GM08714 (cell line): ENCODE results near the gene GFI1B.

Source experiments
- H3K4me3 ChIP-seq: fragments of 200-500 bp; sonication (Bioruptor generic); 2 replicates; pipeline ENCODE4 v1.5.1; 2014; ENCODE audit warnings: mild to moderate bottlenecking, low read length, inconsistent platforms
- ZNF274 ChIP-seq: IDR thresholded peaks from 2 replicates; pipeline ENCODE4 v1.6.1; 2012; ENCODE audit warnings: mild to moderate bottlenecking, low read depth, low read length

Gene GFI1B

DNA sequence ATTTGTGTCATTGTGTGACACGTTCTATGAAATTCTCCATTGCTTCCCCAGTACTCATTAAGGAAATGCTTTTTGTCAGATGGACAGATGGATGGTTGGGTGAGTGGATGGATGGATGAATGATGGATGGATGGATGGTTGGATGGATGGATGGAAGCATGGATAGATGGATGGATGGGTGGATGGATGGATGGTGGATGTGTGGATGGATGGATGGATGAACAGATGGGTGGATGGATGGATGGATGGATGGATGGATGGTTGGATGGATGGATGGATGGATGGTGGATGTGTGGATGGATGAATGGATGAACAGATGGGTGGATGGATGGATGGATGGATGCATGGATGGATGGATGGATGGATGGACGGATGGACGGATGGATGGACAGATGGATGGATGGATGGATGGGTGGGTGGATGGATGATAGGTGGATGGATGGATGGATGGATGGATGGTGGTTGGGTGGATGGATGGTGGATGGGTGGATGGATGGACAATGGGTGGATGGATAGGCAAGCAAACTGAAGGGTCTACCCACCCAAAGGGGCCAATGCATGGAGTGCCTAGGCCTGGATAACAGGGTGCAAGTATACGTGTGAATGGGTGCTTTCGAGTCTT, 28.3 kb downstream of the GFI1B start:
- no peak for TF ChIP-seq ZNF274
- H3K4me3 ChIP-seq: no peak overlapping the region

DNA sequence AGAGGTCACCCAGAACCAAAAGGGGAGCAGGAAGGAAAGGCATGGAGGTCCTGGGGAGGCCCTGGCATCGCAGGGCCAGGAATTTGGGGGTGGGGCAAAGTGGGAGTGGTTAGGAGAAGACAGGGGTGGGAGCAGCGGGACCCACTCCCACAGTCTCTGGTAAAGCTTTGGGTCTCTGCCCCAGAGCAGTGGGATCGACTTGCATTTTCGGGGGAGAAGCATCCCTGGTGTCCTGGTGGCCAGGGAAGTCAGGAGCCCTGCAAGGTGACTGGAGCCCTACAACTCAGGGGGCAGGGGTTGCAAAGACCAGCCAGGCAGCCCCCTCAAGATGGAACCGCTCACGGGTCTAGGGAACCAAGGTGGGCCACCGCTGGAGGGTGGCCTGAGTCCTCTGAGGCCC, 29.9 kb downstream of the GFI1B start:
- TF ChIP-seq ZNF274: no peak
- H3K4me3 ChIP-seq: no peak overlapping the region

- no peak for TF ChIP-seq ZNF274
- H3K4me3 ChIP-seq: no peak overlapping the region
Measured at GRCh38 chr9:133008824-133009223, 30.3 kb downstream of the GFI1B start.

GRCh38 chr9:133009906-133010582, 31.6 kb downstream of the GFI1B start:
- no peak for TF ChIP-seq ZNF274

DNA sequence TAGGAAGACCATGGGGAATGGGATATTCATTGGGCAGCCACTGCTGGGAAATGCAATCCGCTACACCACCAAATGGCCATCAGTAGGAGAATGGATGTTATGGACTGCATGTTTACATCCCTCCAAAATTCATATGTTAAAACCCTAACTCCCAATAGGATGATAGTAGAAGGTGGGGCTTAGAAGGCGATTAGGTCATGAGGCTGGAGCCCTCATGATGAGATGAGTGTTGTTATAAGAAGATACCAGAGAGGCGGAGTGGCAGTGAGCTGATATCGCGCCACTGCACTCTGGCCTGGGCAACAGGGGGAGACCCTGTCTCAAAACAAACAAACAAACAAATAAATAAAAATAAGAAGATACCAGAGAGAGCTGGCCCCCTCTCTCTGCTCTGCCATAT, 36.2 kb downstream of the GFI1B start:
- H3K4me3 ChIP-seq: no peak overlapping the region
- no peak for TF ChIP-seq ZNF274

More at GRCh38 chr9:133009906-133010582, 31.6 kb downstream of the GFI1B start:
- no peak overlapping the region for H3K4me3 ChIP-seq

- H3K4me3 ChIP-seq: no peak overlapping the region
- TF ChIP-seq ZNF274: no peak
Measured at GRCh38 chr9:133023117-133023890, 44.8 kb downstream of the GFI1B start.

DNA sequence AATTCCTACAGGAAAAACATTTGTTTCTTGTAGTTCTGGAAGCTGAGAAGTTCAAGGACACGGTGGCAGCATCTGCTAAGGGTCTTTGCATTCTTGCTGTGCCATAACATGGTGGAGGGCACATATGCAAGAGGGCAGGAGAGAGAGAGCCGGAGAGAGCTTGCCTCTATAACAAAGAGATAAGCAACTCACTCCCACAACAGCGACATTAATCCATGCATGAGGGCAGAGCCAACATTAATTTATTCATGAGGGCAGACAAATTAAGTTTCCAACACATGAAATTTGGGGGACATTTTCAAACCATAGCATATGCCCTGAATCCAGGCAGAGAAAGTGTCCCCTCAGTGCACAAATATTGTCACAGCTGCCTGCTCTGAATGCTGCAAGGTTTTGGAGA, 47.9 kb downstream of the GFI1B start:
- no peak overlapping the region for H3K4me3 ChIP-seq
- no peak for TF ChIP-seq ZNF274

DNA sequence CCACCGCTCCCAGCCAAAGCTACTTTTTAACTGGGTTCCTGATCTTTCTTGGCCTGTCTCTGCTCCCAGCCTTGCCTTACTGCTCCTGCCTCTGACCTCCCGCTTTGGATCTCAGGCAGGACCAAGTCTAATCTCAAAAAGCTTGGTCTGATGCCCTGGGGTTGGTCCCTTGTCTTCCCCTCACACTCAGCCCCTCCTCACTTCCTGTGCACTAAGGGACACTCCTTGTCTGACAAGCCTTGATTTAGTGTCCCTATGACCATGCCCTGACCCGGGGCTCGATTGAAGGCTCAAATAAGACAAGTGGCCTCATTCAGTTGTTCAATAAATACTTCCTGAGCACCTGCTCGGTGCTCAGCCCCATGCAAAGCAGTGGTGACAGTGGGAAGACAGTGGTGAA, 48.6 kb downstream of the GFI1B start:
- no peak overlapping the region for H3K4me3 ChIP-seq
- no peak for TF ChIP-seq ZNF274

DNA sequence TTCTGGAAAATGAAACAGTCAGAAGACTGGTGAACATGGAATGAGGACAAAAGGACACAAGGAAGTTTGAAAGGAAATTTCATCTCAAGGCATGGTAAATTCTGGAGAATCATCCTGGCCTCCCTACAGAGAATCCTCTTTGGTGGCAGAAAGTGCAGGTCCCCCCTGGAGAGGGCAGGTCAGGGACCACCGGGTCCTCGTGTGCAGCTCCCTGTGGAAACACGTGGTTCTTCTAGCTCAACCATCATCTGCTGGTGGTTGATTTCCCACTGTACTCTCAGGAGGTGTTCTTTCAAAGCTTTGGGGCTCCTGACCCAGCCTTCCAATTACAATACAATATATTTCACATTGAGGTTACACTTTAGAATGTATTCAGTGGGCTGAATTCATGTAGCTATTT, 49.7 kb downstream of the GFI1B start:
- H3K4me3 ChIP-seq: no peak overlapping the region
- TF ChIP-seq ZNF274: no peak

GRCh38 chr9:133029994-133030316, 51.5 kb downstream of the GFI1B start:
- H3K4me3 ChIP-seq: peak overlapping the region; percentile 72
- TF ChIP-seq ZNF274: no peak

DNA sequence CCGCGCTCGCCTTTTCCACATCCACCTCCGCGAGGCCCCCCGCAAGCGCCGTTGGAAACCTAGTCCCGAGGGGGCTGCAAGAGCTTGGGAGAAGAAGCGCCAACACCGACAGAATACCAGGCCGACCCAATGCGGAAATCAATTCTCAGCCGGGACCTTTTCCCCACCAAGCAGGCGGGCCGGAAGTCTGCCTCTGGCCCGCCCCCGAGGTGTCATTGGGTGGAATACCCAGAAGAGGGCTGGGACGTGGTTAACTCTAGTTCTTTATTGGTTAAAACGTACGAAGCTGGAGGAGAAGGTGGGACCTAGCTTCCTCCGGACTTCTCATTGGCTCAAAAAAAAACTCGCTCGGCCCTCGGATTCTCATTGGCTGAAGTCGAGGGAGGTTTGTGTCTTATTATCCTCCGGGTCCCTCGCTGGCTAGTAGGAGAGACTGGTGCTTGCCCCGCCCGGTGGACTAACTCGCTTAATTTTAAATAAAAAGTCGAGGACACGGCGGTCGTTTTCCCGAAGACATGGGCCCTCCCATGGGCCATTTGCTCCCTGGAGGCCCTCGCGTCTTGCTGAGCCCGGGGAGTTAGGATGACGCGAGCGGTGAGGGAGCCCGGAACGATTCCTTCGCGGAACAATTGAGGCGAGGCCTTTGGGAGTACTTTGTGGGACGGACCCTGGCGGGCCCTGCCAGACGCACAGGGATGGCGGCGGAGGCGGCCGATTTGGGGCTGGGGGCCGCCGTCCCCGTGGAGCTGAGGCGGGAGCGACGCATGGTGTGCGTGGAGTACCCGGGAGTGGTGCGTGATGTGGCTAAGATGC, 52.0 kb downstream of the GFI1B start, which contains the start of gene GTF3C5:
GTF3C5 (plus strand) TSS at position 681 of the 813 bp plus-strand sequence; CDS start at position 696, 15 bp downstream.
- peak within 1 kb of the TSS; percentile 89 for H3K4me3 ChIP-seq
- TF ChIP-seq ZNF274: no peak

DNA sequence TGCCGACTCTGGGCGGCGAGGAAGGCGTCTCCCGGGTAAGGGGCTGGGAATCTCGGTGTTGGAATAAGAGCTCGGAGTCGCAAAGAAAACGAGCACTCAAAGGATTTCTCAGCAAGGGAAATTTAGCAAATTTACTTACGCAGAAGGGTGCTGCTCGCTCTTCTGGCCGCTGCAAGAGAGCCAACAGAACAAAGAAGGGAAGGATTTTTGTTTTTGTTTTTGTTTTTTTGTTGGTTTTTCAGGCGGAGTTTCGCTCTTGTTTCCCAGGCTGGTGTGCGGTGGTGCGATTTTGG, 52.6 kb downstream of the GFI1B start:
- no peak for TF ChIP-seq ZNF274
- H3K4me3 ChIP-seq: peak overlapping the region; percentile 89

DNA sequence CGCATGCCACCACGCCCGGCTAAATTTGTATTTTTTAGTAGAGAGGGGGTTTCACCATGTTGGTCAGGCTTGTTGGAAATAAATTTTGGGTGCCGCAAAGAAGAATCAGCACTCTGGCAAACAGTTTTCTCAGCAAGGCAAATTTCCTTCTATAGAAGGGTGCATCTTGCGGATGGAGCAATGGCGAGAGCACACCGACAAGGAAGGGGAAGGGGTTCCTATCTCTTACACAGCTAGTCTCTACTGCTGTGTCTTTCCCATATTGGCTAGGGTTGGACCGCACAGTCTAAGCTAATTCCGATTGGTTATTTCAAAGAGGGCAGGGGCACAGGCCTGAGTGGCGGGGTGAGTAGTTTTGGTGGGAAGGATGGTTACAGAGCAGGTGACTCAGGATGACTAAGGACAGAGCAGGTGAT, 53.0 kb downstream of the GFI1B start:
- no peak for TF ChIP-seq ZNF274
- H3K4me3 ChIP-seq: peak overlapping the region; percentile 89

DNA sequence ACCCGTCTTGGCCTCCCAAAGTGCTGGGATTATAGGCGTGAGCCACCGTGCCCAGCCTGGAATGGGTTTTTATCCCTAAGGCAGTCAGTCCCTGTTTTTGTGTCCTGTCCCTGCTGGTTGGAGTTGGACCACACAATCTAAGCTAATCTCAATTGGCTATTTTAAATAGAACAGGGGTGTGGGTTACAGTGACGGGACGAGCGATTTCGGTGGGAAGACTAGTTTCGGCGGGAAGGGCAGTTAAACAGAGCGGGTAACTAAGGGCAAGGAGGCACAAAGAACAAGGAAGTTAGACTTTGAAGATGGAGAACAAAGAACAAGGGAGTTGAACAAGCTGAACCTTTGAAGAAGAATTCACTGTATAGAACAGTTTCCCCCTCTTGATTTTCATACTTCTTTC, 53.7 kb downstream of the GFI1B start:
- TF ChIP-seq ZNF274: no peak
- H3K4me3 ChIP-seq: peak overlapping the region; percentile 89; the same call in 1 of the 2 replicates

DNA sequence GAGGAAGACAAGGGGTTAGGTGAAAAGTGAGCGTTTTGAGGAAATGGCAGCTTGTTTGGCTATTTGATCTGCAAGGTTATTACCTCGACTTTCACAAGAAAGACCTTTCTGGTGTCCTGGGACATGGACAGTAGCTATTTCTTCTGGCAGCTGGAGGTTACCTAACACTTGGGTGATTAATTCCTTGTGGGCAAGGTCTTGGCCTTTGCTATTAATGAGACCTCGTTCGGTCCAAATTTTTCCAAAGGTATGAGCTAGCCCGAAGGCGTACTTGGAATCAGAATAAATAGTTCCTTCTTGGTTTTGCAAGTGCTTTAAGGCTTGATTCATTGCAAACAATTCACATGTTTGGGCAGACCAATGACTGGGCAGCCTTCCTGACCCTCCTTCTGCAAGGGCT, 57.2 kb downstream of the GFI1B start:
- no peak for TF ChIP-seq ZNF274
- no peak overlapping the region for H3K4me3 ChIP-seq
